HG03175 (cell line): ENCODE measurements around the gene SPA17.

Experiments used
- ATAC-seq: cut with Tn5 transposase; IDR thresholded peaks from one replicate; pipeline ENCODE4 v1.9.1; 2021; ENCODE audit warnings: mild to moderate bottlenecking, moderate library complexity; ENCODE audit not compliant: unreplicated experiment

The SPA17 gene

GRCh38 chr11:124722176-124722575 lies 48.5 kb downstream of the SPA17 start:
- no peak for ATAC-seq

GRCh38 chr11:124724979-124725718 lies 51.4 kb downstream of the SPA17 start:
- peak; percentile 99 for ATAC-seq

- no peak for ATAC-seq
Measured at GRCh38 chr11:124725719-124726105, 52.0 kb downstream of the SPA17 start.

GRCh38 chr11:124727474-124727873 lies 53.8 kb downstream of the SPA17 start:
- no peak for ATAC-seq

GRCh38 chr11:124728134-124728533 lies 54.4 kb downstream of the SPA17 start:
- ATAC-seq, result no peak

GRCh38 chr11:124729571-124729970 lies 55.9 kb downstream of the SPA17 start:
- ATAC-seq, result no peak

GRCh38 chr11:124732230-124732629 lies 58.5 kb downstream of the SPA17 start:
- ATAC-seq, result no peak

- no peak for ATAC-seq
Measured at GRCh38 chr11:124736736-124737135, 63.0 kb downstream of the SPA17 start.

GRCh38 chr11:124737638-124738305 lies 64.1 kb downstream of the SPA17 start:
- ATAC-seq, result no peak

GRCh38 chr11:124738713-124739478 lies 65.2 kb downstream of the SPA17 start:
- no peak for ATAC-seq

- ATAC-seq, result peak; percentile 98
Measured at GRCh38 chr11:124739479-124740276, 66.0 kb downstream of the SPA17 start, which contains the start of gene NRGN. TSS of gene NRGN (plus strand) at chr11:124739942. CDS start at chr11:124740085, 143 bp downstream.

- peak; percentile 53 for ATAC-seq
Measured at GRCh38 chr11:124740277-124740882, 66.7 kb downstream of the SPA17 start.

- no peak for ATAC-seq
Measured at GRCh38 chr11:124742555-124742954, 68.9 kb downstream of the SPA17 start.

GRCh38 chr11:124743050-124743449 lies 69.3 kb downstream of the SPA17 start:
- ATAC-seq, result no peak

GRCh38 chr11:124745270-124745834 lies 71.6 kb downstream of the SPA17 start:
- no peak for ATAC-seq

- peak; percentile 18 for ATAC-seq
Measured at GRCh38 chr11:124745835-124746620, 72.3 kb downstream of the SPA17 start.

- ATAC-seq, result peak; percentile 91
Measured at GRCh38 chr11:124746621-124747243, 73.0 kb downstream of the SPA17 start.
